Right lobe of liver (tissue), 6 donors: Measurements from ENCODE around the gene RNF208. TPM values are rescaled to one million over a fixed set of nuclear protein-coding genes. Genes with fewer than 3 reads are reported as not detected.
"Not testable (repeated sequence)": the region's sequence is repeated elsewhere in the genome, so short reads cannot be mapped to it uniquely, and the experiment has no call there.

Source experiments
- ATAC-seq, 4 donors: fragments of 200-7000 bp; cut with Tn5 transposase; one replicate each; pipeline ENCODE4 v1.9.1; 2020; ENCODE audit warnings: mild to moderate bottlenecking in 4 of 4, moderate library complexity in 4 of 4
- DNase-seq, 3 donors: peaks; one replicate each; pipeline ENCODE4 v3.0.0-alpha.2; 2020
- H3K27ac ChIP-seq, 3 donors: fragments of 200-600 bp; one replicate each; pipeline ENCODE4 v1.8.0; 2022
- H3K27me3 ChIP-seq, 2 donors: fragments of 200-600 bp; one replicate each; pipeline ENCODE4 v1.8.0; 2022
- H3K36me3 ChIP-seq, 4 donors: fragments of 200-600 bp; sonication (generic) in 1 of 4; one replicate each; pipeline versions ENCODE4 v1.5.1 to v1.8.0; 2017 to 2022; ENCODE audit warnings: control low read depth in 1 of 4
- H3K4me1 ChIP-seq, 4 donors: fragments of 200-600 bp; sonication (generic) in 1 of 4; one replicate each; pipeline versions ENCODE4 v1.5.1 to v1.8.0; 2017 to 2022; ENCODE audit warnings: control low read depth in 1 of 4
- H3K4me3 ChIP-seq, 3 donors: fragments of 200-600 bp; one replicate each; pipeline ENCODE4 v1.8.0; 2022
- H3K9me3 ChIP-seq, 4 donors: fragments of 200-600 bp; sonication (generic) in 1 of 4; one replicate each; pipeline versions ENCODE4 v1.5.1 to v1.8.0; 2017 to 2022; ENCODE audit warnings: control low read depth in 1 of 4
- POLR2A ChIP-seq: fragments of 450-650 bp; IDR thresholded peaks from one replicate; pipeline ENCODE4 v1.6.1; 2017; ENCODE audit warnings: antibody characterized with exemption, mild to moderate bottlenecking
- WGBS: methylation state at CpG from one replicate; pipeline ENCODE4 v1.1.6; 2018; ENCODE audit warnings: low coverage, low lambda C conversion rate; ENCODE audit not compliant: insufficient coverage; ENCODE audit errors: missing lambda C conversion rate; 5-methylcytosine and 5-hydroxymethylcytosine counted together
- intact Hi-C, 2 donors: fragments of 100-400 bp; cut with DNase I; formaldehyde crosslinking; loops; one replicate each; pipeline versions ENCODE4 v1.11.2 to v1.14.1; 2022
- total RNA-seq, 6 experiments: library from RNA; depleted of rRNA in 2 of 6; stranded (reverse); fragments of >200 nt in 2 of 6; fragmentation: NEBNext Ultra II Directional in 3 of 6; extraction: Animal tissue kit (Norgen Biotek cat#: 25700) in 3 of 6; gene quantifications; one replicate each; pipeline versions ENCODE4 v1.1.0 to v1.2.4, GENCODE V29; 2016 to 2023
- TF ChIP-seq, protein P1 (sequence below), 4 donors: fragments of 200-600 bp in 3 of 4; fragments of 450-650 bp in 1 of 4; IDR thresholded peaks; one replicate each; pipeline versions ENCODE4 v1.5.1 to v1.8.0; 2016 to 2022; ENCODE audit warnings: antibody characterized with exemption in 4 of 4, mild to moderate bottlenecking in 2 of 4
- donor health status: DM: no; HTN: yes; CAD: no.
- donor health status: DM: no; HTN: no; CAD: no.
- donor health status: DM: no; HTN: no; CAD: no.
- donor health status: DM: no; HTN: yes; CAD: no.
- donor health status: DM: no; HTN: yes; CAD: no.

The RNF208 gene
- total RNA-seq, 6 experiments from 2014 or later, result 3.5 to 12.2 (median 4.5) TPM

- peak; percentile 82 to 90 (median 88) for ATAC-seq
- WGBS, result 0% methylated on average over 22 of the region's 67 CpGs
- H3K9me3 ChIP-seq, result no peaks in the 10 kb centered on the region
- TF ChIP-seq POLR2A, result peak; percentile 100
- TF ChIP-seq, protein P1, sequence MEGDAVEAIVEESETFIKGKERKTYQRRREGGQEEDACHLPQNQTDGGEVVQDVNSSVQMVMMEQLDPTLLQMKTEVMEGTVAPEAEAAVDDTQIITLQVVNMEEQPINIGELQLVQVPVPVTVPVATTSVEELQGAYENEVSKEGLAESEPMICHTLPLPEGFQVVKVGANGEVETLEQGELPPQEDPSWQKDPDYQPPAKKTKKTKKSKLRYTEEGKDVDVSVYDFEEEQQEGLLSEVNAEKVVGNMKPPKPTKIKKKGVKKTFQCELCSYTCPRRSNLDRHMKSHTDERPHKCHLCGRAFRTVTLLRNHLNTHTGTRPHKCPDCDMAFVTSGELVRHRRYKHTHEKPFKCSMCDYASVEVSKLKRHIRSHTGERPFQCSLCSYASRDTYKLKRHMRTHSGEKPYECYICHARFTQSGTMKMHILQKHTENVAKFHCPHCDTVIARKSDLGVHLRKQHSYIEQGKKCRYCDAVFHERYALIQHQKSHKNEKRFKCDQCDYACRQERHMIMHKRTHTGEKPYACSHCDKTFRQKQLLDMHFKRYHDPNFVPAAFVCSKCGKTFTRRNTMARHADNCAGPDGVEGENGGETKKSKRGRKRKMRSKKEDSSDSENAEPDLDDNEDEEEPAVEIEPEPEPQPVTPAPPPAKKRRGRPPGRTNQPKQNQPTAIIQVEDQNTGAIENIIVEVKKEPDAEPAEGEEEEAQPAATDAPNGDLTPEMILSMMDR (IDR thresholded peaks at IDR 0.05), result no peak
- H3K36me3 ChIP-seq, result peaks cover 0 to 13% (median 8%) of the 10 kb centered on the region in 4 donors
- peaks cover 0 to 20% (median 8%) of the 10 kb centered on the region in 4 donors for H3K4me1 ChIP-seq
- DNase-seq, result peak; percentile 99
- peak within 1 kb of the TSS; percentile 55 to 84 (median 83) for H3K27ac ChIP-seq
- peak within 1 kb of the TSS; percentile 73 to 95 (median 85) for H3K4me3 ChIP-seq
- intact Hi-C loops, result no loop called here
- no peaks in the 10 kb centered on the region for H3K27me3 ChIP-seq
These were observed 18.9 kb upstream of the RNF208 start, which contains the start of gene TUBB4B for GRCh38 chr9:137240841-137241489. Gene TUBB4B (plus strand): TSS chr9:137241287. CDS start chr9:137241361, 74 bp downstream.

DNA sequence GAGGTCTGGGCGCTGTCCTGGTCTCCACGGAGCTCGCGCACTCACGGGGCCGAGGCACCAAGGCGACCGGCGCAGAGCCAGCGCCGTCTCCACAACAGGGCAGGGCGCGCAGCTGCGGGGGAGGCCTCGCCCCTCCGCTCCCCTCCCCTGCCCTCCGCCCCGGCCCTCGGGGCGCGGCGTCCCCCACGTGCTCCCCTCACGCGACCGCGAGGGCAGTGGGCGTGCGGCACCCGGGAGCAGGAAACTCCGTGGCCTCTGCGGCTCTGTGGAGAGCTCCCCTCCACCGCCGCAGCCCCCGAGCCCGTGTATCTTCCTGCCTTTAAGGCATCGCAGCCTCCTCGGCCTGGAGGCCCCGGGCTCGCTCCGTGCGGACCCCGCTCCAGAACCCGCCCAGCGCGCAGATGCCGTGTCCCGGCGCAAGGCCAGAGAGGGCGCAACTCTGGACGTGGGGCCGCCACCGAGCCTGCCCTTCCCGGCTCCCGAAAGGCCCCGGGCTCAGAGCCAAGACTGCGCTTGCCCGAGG, 18.3 kb upstream of the RNF208 start:
- H3K9me3 ChIP-seq, result no peaks in the 10 kb centered on the region
- intact Hi-C loops, result no loop called here
- peak overlapping the region; percentile 73 to 75 (median 73) for H3K4me3 ChIP-seq
- H3K27me3 ChIP-seq, result no peaks in the 10 kb centered on the region
- ATAC-seq (peak; percentile 24 to 41 (median 34)), DNase-seq (peak; percentile 70 to 79 (median 78))
- peaks cover 0 to 13% (median 8%) of the 10 kb centered on the region in 4 donors for H3K36me3 ChIP-seq
- WGBS, result 0% methylated on average over 1 of the region's 58 CpGs
- H3K27ac ChIP-seq, result peak overlapping the region; percentile 47 to 84 (median 73)
- TF ChIP-seq POLR2A, result no peak
- TF ChIP-seq, protein P1 (IDR thresholded peaks at IDR 0.05), result peak in 1 of 4 donors; percentile 12
- H3K4me1 ChIP-seq, result peaks cover 0 to 20% (median 8%) of the 10 kb centered on the region in 4 donors

GRCh38 chr9:137239541-137240200, 17.6 kb upstream of the RNF208 start:
- Histone ChIP-seq H3K4me3 (peak overlapping the region; percentile 73 to 75 (median 73)), H3K4me1 (peaks cover 0 to 20% (median 8%) of the 10 kb centered on the region in 4 donors), H3K36me3 (peaks cover 0 to 13% (median 8%) of the 10 kb centered on the region in 4 donors), H3K27ac (peak overlapping the region; percentile 47 to 84 (median 73))
- H3K9me3 ChIP-seq, H3K27me3 ChIP-seq, DNase-seq, ATAC-seq: not testable (repeated sequence)
- intact Hi-C loops, result loop anchor here in 1 of 2 donors (10.0 kb wide), 1 partner anchor 55 kb away; the partner anchor contains the start of genes ANAPC2 and SSNA1
- WGBS, result 32% methylated on average over 17 of the region's 27 CpGs

DNA sequence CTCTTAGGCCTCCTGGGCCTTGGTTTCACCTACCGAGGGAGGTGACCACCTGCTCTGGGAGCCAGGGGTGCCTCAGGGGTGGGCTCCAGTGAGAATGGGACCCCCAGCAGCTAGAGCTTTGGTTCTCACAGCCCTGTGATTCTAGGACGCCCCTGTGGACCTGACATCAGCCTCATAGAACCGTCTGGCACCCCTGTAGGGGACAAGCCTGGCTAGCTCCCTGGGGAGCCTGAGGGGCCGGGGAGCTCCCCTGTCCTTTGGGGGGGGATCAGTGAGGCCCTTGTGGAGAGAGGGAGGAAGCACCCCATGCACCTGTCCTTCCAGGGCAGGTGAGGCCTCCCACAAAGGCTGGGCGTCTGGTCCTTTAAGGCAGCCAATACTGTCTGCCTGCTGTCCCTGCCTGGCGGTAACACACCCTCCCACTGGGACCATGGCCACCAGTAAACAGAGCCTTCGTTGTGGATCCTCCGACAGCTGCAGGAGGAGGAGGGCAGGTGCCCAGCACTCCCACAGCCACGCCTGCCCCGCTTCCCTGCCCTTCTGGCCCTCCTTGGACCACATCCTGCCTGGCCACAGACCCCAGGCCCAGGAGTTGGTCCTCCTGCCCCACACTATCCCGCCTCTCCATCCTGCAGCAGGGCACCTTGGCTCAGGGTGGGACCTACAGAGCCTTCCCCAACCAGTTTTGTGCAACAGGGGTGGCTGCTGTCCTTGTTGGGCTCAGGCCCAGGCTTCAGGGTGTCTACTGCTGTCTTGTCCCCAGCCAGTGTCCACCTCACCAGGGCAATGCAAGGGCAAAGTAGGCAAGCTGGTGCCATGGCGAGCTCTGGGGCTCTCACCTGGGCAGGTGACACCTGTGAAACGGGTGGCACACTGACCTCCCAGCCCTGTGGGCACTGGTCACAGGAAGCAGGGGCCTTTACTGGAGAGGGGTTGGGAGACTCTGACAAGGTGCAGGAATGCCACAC, 16.0 kb upstream of the RNF208 start:
- Histone ChIP-seq H3K36me3 (peaks cover 0 to 12% (median 5%) of the 10 kb centered on the region in 4 donors), H3K4me1 (peaks cover 0 to 20% (median 8%) of the 10 kb centered on the region in 4 donors), H3K27me3 (no peaks in the 10 kb centered on the region), H3K4me3 (no peak overlapping the region), H3K9me3 (no peaks in the 10 kb centered on the region), H3K27ac (no peak overlapping the region)
- intact Hi-C loops, result loop anchor here in 1 of 2 donors (10.0 kb wide), 1 partner anchor 53 kb away; the partner anchor contains the start of genes ANAPC2 and SSNA1
- DNase-seq, result no peak
- ATAC-seq, result no peak
- WGBS, result 80% methylated on average over 4 of the region's 13 CpGs
- no peak for TF ChIP-seq POLR2A
- TF ChIP-seq, protein P1 (IDR thresholded peaks at IDR 0.05), result no peak
